Small intestine (tissue), 7 donors: ENCODE data around the gene ABLIM3. TPM values are rescaled to one million over a fixed set of nuclear protein-coding genes. Genes with fewer than 3 reads are reported as not detected.

Experiments
- DNase-seq, 2 donors: peaks; one replicate each; pipeline versions ENCODE4 v3.0.0 to v3.0.0-alpha.2; 2013
- FAIRE-seq: peaks from 2 replicates; lab custom pipeline; 2012; peaks lifted over from hg19 to GRCh38; lab: Jason Lieb, UNC
- H3K27ac ChIP-seq, 3 donors: one replicate each; pipeline ENCODE4 v1.5.1; 2013; ENCODE audit warnings: low read length in 2 of 3, mild to moderate bottlenecking in 2 of 3, control low read depth in 1 of 3, inconsistent platforms in 1 of 3, low read depth in 1 of 3, moderate library complexity in 1 of 3
- H3K27me3 ChIP-seq, 3 donors: one replicate each; pipeline ENCODE4 v1.6.1; 2013; ENCODE audit warnings: low read length in 3 of 3, inconsistent platforms in 1 of 3; ENCODE audit not compliant: control insufficient read depth in 3 of 3, insufficient read depth in 3 of 3
- H3K36me3 ChIP-seq, 3 donors: one replicate each; pipeline ENCODE4 v1.6.1; 2013; ENCODE audit warnings: low read length in 3 of 3, inconsistent platforms in 1 of 3, low read depth in 1 of 3, mild to moderate bottlenecking in 1 of 3, moderate library complexity in 1 of 3; ENCODE audit not compliant: control insufficient read depth in 3 of 3, insufficient read depth in 2 of 3
- H3K4me1 ChIP-seq, 3 donors: one replicate each; pipeline ENCODE4 v1.6.1; 2013; ENCODE audit warnings: low read length in 2 of 3, inconsistent platforms in 1 of 3, low read depth in 1 of 3, mild to moderate bottlenecking in 1 of 3, moderate library complexity in 1 of 3; ENCODE audit not compliant: control insufficient read depth in 3 of 3, insufficient read depth in 2 of 3
- H3K4me3 ChIP-seq, 3 donors: one replicate each; pipeline ENCODE4 v1.5.1; 2013; ENCODE audit warnings: low read length in 3 of 3, control low read depth in 1 of 3, inconsistent platforms in 1 of 3, low read depth in 1 of 3, mild to moderate bottlenecking in 1 of 3, moderate library complexity in 1 of 3
- H3K9me3 ChIP-seq, 2 donors: one replicate each; pipeline ENCODE4 v1.6.1; 2013; ENCODE audit warnings: low read depth in 1 of 2, low read length in 1 of 2; ENCODE audit not compliant: control insufficient read depth in 2 of 2, insufficient read depth in 1 of 2
- WGBS, 3 donors: extraction: QIAGEN DNeasy Blood & Tissue Kit; methylation state at CpG; one replicate each; pipeline ENCODE4 v1.1.7; 2013; 5-methylcytosine and 5-hydroxymethylcytosine counted together
- polyA plus RNA-seq, 4 donors: library from polyadenylated mRNA; stranded (reverse) in 3 of 4; unstranded in 1 of 4; fragments of 200-250 nt in 3 of 4; fragments of 120-200 nt in 1 of 4; gene quantifications; one replicate each; pipeline versions ENCODE4 v1.2.1 to v1.2.3, GENCODE V29; 2013
- donor health status: healthy with polysubstance abuse.
- donor health status: control.
- donor health status: control.
- donor health status: Bipolar disorder and iron deficiency.
- donor health status: healthy.

ABLIM3 gene
- polyA plus RNA-seq, 4 donors, result 0.89 to 10.0 (median 5.3) TPM

DNA sequence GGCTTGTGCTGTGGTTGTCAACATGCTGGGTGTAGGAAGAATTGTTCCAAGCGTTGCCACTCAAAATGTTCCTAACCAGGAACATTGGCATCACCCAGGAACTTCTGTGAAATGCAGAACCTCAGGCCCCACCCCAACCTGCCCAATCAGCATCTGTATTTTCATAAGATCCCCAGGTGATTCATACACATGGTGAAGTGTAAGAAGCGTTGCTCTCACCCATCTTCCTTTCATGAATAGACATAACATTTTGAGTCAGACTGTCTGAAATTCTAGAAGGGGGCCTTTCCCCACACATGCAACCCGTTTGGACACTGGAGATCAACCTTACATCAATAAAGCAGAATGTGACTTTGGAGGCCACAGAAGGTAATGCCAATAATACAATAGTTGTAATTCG lies 121.0 kb downstream of the ABLIM3 start:
- H3K4me1 ChIP-seq, result no peaks in the 10 kb centered on the region
- no peak overlapping the region for H3K4me3 ChIP-seq
- DNase-seq (no peak), FAIRE-seq (no peak)
- WGBS, 3 donors, result 67 to 80% (median 71%) methylated on average over 4 of the region's 4 CpGs
- no peak overlapping the region for H3K27ac ChIP-seq
- H3K9me3 ChIP-seq, result no peaks in the 10 kb centered on the region
- H3K27me3 ChIP-seq, result peaks cover 0 to 18% (median 0%) of the 10 kb centered on the region in 3 donors
- no peaks in the 10 kb centered on the region for H3K36me3 ChIP-seq

DNA sequence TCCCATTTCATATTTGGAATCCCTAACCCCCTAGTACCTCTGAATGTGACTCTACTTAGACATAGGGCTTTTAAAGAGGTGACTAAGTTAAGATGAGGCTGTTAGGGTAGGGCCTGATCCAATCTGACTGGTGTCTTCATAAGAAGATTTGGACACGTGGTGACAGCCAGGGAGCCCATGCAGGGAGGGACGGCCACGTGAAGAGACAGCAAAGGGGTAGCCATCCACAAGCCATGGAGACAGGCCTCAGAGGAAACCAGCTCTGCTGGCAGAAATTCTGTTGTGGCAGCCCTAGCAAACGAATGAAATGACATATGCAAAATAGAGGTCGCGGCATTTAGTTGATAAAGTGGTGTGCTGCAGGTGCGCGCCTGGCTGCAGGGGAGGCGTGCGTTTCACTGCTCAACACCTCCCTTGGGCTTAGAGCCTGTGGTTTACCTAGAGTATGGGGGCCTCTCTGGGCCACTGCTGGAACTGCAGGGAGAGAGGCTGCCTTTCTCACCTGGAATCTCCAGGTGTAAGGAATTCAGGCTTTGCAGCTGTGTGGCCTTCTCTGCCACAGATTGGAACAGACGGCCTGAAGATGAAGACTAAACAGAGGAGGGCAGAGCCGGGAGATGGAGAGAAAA lies 123.3 kb downstream of the ABLIM3 start:
- Histone ChIP-seq H3K4me3 (no peak overlapping the region), H3K4me1 (no peaks in the 10 kb centered on the region), H3K27me3 (peaks cover 0 to 15% (median 0%) of the 10 kb centered on the region in 3 donors), H3K9me3 (peaks cover 0 to 10% of the 10 kb centered on the region in 2 donors), H3K27ac (no peak overlapping the region), H3K36me3 (no peaks in the 10 kb centered on the region)
- FAIRE-seq, result no peak
- 12 to 23% (median 14%) methylated on average over 12 of the region's 12 CpGs for WGBS, 3 donors
- peak; percentile 41 to 67 for DNase-seq

DNA sequence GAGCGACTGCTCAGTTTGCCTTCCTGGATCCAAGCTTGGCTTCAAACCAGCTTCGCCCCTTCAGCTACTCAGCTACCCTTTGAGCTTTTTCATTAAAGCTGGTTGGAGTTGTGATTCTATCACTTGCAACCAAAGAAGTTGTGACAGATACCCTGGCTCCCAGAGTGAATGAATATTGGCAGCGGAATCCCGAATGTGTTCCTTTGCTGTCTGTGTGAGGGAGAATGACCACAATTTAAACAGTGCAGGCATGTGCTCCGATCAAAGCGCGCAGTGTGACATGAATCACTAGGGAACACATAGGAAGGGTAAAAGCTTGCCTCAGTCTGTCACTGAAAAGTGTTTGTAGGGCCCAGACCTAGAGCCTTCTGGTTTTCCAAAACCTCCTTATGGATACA lies 123.8 kb downstream of the ABLIM3 start:
- 84 to 86% (median 86%) methylated on average over 7 of the region's 7 CpGs for WGBS, 3 donors
- DNase-seq (no peak), FAIRE-seq (no peak)
- H3K9me3 ChIP-seq, result peaks cover 0 to 10% of the 10 kb centered on the region in 2 donors
- no peak overlapping the region for H3K4me3 ChIP-seq
- H3K4me1 ChIP-seq, result no peaks in the 10 kb centered on the region
- H3K27me3 ChIP-seq, result peaks cover 0 to 15% (median 0%) of the 10 kb centered on the region in 3 donors
- H3K27ac ChIP-seq, result no peak overlapping the region
- H3K36me3 ChIP-seq, result no peaks in the 10 kb centered on the region

DNA sequence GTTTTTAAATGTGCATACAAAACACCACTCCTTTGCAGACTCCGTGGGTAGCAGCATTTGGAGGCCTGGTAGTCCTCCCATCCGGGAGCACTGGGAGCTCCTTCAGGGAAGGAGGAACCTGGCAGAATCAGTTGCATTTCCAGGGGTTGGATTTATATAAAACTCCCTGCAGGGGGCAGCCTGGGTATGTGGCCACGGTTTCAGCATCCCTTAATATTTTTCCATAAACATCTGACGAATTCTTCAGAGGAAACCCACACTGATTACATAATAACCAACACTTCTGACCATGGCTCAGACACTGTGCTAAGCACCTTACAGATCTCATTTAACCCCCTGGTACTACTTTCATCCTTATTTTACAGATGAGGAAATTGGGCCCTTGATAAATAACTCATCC lies 124.3 kb downstream of the ABLIM3 start:
- no peaks in the 10 kb centered on the region for H3K36me3 ChIP-seq
- WGBS, 3 donors, result 24 to 33% (median 28%) methylated on average over 4 of the region's 4 CpGs
- peaks cover 0 to 15% (median 0%) of the 10 kb centered on the region in 3 donors for H3K27me3 ChIP-seq
- H3K27ac ChIP-seq, result no peak overlapping the region
- H3K4me3 ChIP-seq, result no peak overlapping the region
- H3K4me1 ChIP-seq, result no peaks in the 10 kb centered on the region
- peaks cover 0 to 10% of the 10 kb centered on the region in 2 donors for H3K9me3 ChIP-seq
- FAIRE-seq (no peak), DNase-seq (peak; percentile 8 to 11)

DNA sequence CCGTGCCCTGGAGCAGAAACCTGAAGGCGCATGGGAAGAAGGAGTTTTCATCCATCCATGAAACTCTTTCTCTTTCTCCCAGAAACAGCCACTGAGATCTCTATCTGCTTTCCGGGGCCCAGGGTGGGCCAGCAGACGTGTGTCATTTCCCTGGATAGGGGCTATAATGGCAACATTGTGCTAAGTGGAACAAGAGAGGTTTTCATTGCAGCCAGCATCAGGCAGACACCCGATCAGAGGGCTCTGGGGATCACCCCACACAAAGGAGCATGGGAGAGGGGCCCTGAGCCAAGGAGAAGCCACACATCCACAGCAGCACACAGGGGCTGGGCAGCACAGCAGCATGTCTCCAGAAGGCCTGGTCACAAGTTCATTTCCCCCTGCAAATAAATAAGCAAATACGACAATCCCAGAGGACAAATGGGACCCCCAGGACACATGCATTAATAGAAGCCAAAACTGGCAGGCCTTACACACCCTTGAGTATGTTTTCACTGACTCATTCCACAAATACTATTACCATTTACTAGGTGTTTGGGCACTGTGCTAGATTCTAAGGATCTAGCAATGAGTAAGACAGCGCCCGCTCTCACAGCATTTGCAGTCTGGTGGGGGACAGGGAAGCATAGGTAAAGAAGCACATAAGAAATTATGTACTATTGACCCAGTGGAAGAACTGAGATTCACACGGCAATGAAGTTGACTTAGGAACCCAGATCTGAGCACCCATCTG lies 126.1 kb downstream of the ABLIM3 start:
- Histone ChIP-seq H3K36me3 (no peaks in the 10 kb centered on the region), H3K9me3 (peaks cover 0 to 10% of the 10 kb centered on the region in 2 donors), H3K4me1 (no peaks in the 10 kb centered on the region), H3K27me3 (peaks cover 0 to 12% (median 7%) of the 10 kb centered on the region in 3 donors), H3K27ac (no peak overlapping the region), H3K4me3 (no peak overlapping the region)
- FAIRE-seq, result no peak
- no peak for DNase-seq
- WGBS, 3 donors, result 87 to 91% (median 88%) methylated on average over 9 of the region's 9 CpGs

DNA sequence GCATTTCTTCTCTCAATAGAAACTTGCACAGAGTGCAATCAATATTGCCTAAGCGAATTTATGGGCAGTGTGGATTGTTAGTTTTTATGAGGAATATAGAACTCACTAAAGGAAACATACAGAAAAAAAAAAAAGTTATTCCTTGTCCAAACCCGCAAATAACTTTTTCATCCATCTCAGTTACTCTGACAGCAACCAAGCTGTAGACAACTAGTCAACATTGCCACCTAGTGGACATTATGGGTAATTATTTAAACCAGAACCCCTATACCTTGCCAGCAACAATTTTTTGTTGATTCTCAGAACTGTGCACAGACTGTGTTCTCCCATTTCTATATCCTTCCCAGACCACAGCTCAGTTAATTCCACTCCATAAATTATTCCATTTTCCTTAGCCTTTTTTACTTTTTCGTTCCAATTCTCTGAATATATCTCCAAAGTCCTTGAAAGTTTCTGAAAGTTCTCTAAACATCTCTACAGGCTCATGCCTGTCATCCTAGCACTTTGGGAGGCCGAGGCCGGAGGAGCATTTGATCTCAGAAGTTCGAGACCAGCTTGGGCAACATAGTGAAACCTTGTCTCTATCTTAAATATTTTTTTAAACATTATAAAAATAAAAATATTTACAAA lies 127.8 kb downstream of the ABLIM3 start:
- no peak for FAIRE-seq
- 51 to 56% (median 51%) methylated on average over 6 of the region's 6 CpGs for WGBS, 3 donors
- Histone ChIP-seq H3K27ac (no peak overlapping the region), H3K4me1 (peaks cover 0 to 13% (median 0%) of the 10 kb centered on the region in 3 donors), H3K9me3 (peaks cover 0 to 10% of the 10 kb centered on the region in 2 donors), H3K4me3 (no peak overlapping the region), H3K27me3 (peaks cover 2 to 7% (median 6%) of the 10 kb centered on the region in 3 donors), H3K36me3 (no peaks in the 10 kb centered on the region)
- DNase-seq, result peak; percentile 51 to 56

DNA sequence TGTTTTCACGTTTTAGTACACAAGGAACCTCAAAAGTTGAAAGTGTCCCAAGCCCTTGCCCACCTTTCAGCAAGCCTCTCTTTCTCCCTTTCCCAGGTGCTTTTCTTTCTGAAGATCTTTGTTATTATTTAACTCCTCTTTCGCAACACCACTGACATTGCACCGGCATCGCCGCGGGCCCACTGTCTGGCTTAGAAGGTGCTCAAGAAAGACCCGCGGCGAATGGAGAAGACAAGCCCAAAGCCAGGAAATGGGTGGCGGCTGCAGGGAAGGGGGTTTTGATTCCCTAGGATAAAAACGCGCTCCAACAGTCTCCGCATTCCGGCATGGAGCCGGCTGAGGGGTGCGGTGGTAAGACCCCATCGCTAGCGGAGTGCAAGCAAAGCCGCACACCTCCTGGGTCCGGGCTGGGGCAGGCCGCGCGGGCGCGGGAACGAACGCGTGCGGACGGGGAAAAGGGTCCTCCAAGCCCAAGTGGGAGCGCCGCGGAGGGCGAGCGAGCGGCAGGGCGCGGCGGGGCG lies 130.0 kb downstream of the ABLIM3 start:
- Histone ChIP-seq H3K27me3 (peaks cover 0 to 7% (median 2%) of the 10 kb centered on the region in 3 donors), H3K4me1 (peaks cover 0 to 16% (median 0%) of the 10 kb centered on the region in 3 donors), H3K27ac (peak overlapping the region in 2 of 3 donors; percentile 26 to 68), H3K36me3 (no peaks in the 10 kb centered on the region), H3K9me3 (peaks cover 0 to 10% of the 10 kb centered on the region in 2 donors), H3K4me3 (peak overlapping the region; percentile 39 to 51 (median 50))
- WGBS, 3 donors, result 6 to 9% (median 7%) methylated on average over 36 to 40 of the region's 40 CpGs
- DNase-seq (peak in 1 of 2 donors; percentile 76), FAIRE-seq (no peak)
